ENCODE data around the gene PLXNB3. TPM values are rescaled to one million over a fixed set of nuclear protein-coding genes. Genes with fewer than 3 reads are reported as not detected.

The PLXNB3 gene
- total RNA-seq, 1 donor from 2014 or later = 4.3 TPM

GRCh38 chrX:153804621-153805020, 40.6 kb downstream of the PLXNB3 start:
- H3K36me3 Mint-ChIP-seq = no peaks in the 10 kb centered on the region
- DNase-seq (ENCODE audit: low spot score in 2 of 2, unreplicated experiment in 2 of 2) = no peak
- peaks cover 4% of the 10 kb centered on the region for H3K4me1 Mint-ChIP-seq
- H3K27ac Mint-ChIP-seq = no peak overlapping the region
- no peak for TF ChIP-seq CTCF (IDR thresholded peaks at IDR 0.05; ENCODE audit: unreplicated experiment)
- H3K9me3 Mint-ChIP-seq = no peaks in the 10 kb centered on the region
- H3K27me3 Mint-ChIP-seq (ENCODE audit: low read depth) = no peaks in the 10 kb centered on the region
- no peak overlapping the region for H3K4me3 Mint-ChIP-seq

GRCh38 chrX:153805436-153805835, 41.4 kb downstream of the PLXNB3 start:
- H3K27ac Mint-ChIP-seq = no peak overlapping the region
- H3K9me3 Mint-ChIP-seq = no peaks in the 10 kb centered on the region
- H3K36me3 Mint-ChIP-seq = no peaks in the 10 kb centered on the region
- H3K4me3 Mint-ChIP-seq = no peak overlapping the region
- peaks cover 4% of the 10 kb centered on the region for H3K4me1 Mint-ChIP-seq
- no peaks in the 10 kb centered on the region for H3K27me3 Mint-ChIP-seq (ENCODE audit: low read depth)
- DNase-seq (ENCODE audit: low spot score in 2 of 2, unreplicated experiment in 2 of 2) = no peak
- TF ChIP-seq CTCF (IDR thresholded peaks at IDR 0.05; ENCODE audit: unreplicated experiment) = no peak

- no peak for DNase-seq (ENCODE audit: low spot score in 2 of 2, unreplicated experiment in 2 of 2)
- no peak for TF ChIP-seq CTCF (IDR thresholded peaks at IDR 0.05; ENCODE audit: unreplicated experiment)
- Mint-ChIP-seq H3K4me3 (no peak overlapping the region), H3K27ac (no peak overlapping the region), H3K4me1 (peaks cover 4% of the 10 kb centered on the region), H3K36me3 (no peaks in the 10 kb centered on the region), H3K27me3 (ENCODE audit: low read depth) (no peaks in the 10 kb centered on the region), H3K9me3 (no peaks in the 10 kb centered on the region)
These were observed 43.0 kb downstream of the PLXNB3 start for GRCh38 chrX:153806999-153807575.

- H3K9me3 Mint-ChIP-seq = no peaks in the 10 kb centered on the region
- DNase-seq (ENCODE audit: low spot score in 2 of 2, unreplicated experiment in 2 of 2) = no peak
- no peak for TF ChIP-seq CTCF (IDR thresholded peaks at IDR 0.05; ENCODE audit: unreplicated experiment)
These were observed 43.9 kb downstream of the PLXNB3 start for GRCh38 chrX:153807976-153808375.

GRCh38 chrX:153812220-153812619, 48.2 kb downstream of the PLXNB3 start:
- Mint-ChIP-seq H3K4me3 (no peak overlapping the region), H3K9me3 (peaks cover 11% of the 10 kb centered on the region), H3K27ac (no peak overlapping the region)

More at GRCh38 chrX:153807976-153808375, 43.9 kb downstream of the PLXNB3 start:
- no peaks in the 10 kb centered on the region for H3K4me1 Mint-ChIP-seq
- no peak overlapping the region for H3K4me3 Mint-ChIP-seq
- peaks cover 2% of the 10 kb centered on the region for H3K27me3 Mint-ChIP-seq (ENCODE audit: low read depth)
- no peaks in the 10 kb centered on the region for H3K36me3 Mint-ChIP-seq
- H3K27ac Mint-ChIP-seq = no peak overlapping the region

More at GRCh38 chrX:153812220-153812619, 48.2 kb downstream of the PLXNB3 start:
- DNase-seq (ENCODE audit: low spot score in 2 of 2, unreplicated experiment in 2 of 2) = no peak
- Mint-ChIP-seq H3K36me3 (no peaks in the 10 kb centered on the region), H3K27me3 (ENCODE audit: low read depth) (peaks cover 2% of the 10 kb centered on the region), H3K4me1 (no peaks in the 10 kb centered on the region)
- no peak for TF ChIP-seq CTCF (IDR thresholded peaks at IDR 0.05; ENCODE audit: unreplicated experiment)
